NCI-H1694 (cell line): ENCODE measurements around the gene SPTA1.

ENCODE experiments used
- DNase-seq: peaks from one replicate; lab custom pipeline; 2025; lab: John Stamatoyannopoulos, UW

Gene SPTA1

DNA sequence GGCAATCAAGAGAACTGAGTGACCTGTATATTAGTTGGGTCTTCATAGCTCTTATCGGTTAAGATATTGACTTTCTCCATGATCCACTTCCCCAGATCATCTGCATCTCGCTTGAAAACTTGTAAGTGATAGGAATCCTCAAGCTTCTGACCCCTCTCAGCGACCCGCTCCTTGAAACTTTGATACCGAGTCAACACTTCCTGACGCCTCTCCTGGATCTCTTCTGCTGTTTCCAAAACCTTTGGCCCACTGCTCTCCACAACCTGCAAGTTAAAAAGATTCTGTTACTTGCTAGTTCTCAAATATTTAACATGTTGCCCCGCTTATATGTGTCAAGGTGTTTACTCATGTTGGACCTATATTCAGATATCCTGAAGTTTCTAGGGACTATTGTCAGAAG lies 1.4 kb downstream of the SPTA1 start:
- DNase-seq, result no peak

DNA sequence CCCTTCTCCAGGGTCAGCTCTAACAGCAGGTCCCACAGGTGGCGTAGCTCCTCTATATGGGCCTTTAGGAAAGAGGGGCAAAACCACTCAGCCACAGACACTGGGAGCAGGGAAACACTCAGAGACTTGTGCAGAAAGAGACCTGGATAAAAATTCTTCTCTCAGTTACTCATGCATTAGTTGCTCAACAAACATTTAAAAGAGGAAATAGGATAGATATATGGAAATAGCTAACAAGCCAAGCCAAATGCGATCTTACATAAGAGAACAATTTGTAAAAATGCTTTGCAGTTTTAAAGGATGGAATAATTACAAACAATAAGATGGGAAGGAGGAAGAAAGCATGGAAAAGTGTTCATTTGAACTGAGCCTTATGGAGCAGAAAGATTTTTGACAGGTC lies 4.9 kb downstream of the SPTA1 start:
- DNase-seq, result no peak

- DNase-seq, result no peak
These were observed 7.2 kb downstream of the SPTA1 start for GRCh38 chr1:158679289-158679688.

GRCh38 chr1:158675563-158676323 lies 10.8 kb downstream of the SPTA1 start:
- no peak for DNase-seq

DNA sequence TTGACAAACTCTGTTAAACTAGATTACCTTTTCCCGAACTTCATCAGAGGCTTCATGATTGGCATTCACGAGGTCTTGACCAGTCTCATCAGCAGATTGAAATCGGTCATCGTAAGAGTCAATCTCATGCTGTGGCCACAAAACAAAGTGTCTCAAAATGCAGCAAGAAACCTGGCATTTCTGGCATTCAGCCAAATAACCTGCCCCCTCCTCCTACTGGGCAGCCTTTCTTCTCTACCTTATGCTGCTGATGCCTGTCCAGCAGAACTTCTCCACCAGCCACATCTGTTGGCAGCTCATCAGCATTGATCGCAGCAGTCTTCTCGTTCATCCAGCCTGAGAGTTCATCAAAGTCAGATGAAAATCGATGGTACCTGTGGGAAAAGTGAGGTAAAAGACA lies 12.2 kb downstream of the SPTA1 start:
- DNase-seq, result no peak

GRCh38 chr1:158666037-158666436 lies 20.5 kb downstream of the SPTA1 start:
- no peak for DNase-seq

DNA sequence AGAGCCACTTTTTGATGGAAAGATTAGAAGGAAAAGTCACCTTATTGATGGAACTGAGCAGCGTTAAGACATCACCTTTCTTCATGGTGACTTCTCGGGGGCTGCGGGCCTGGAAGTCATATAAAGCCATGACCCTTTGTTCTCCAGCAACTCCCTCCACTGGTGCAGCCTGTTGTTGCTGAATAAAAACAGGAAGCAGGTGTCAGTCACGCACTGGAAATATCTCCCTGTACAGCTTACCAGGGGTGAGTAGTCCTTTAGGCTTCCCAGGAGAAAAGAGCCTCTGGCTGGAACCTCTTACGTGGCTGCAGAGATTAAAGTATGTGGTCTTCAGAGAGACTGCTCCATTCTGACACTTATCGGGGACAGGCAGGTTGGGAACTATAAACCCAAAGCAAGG lies 31.9 kb downstream of the SPTA1 start:
- no peak for DNase-seq

DNA sequence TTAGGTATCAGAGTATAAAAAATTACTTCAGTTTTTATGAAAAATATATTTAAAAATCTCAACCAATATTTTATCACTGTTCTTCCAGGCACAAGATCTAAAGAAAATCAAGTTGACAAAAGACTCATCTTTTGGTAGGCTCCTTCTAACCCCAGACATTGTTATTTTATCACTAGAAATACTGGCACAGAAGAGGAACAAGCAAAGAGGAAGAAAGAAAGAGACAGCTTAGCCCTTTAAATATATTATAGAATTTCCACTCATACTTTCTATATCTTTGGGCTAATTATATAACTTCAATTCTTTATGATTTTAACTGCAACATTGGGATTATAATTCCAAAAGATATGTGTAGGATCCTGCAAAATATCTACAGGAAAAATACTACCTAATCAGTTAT lies 32.4 kb downstream of the SPTA1 start:
- DNase-seq, result no peak

- DNase-seq, result no peak
These were observed 33.7 kb downstream of the SPTA1 start for GRCh38 chr1:158652721-158653334.

DNA sequence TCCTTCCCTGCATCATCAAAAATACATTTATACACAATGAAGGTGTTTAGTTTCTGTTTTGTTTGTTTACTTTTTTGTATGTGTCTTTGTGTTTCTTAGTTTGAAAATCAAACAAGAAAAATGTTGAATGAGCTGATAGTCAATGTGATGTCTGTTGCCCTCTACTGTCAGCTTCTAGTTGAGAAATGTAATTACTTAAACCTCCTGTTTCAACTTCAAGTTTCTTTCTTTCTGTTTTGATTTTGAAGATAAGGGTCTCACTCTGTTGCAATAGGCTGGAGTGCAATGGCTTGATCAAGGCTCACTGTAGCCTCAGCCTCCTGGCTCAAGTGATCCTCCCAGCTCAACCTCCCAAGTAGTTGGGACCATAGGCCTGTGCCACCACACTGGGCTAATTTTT lies 37.5 kb downstream of the SPTA1 start:
- DNase-seq, result no peak

GRCh38 chr1:158646465-158646864 lies 40.0 kb downstream of the SPTA1 start:
- DNase-seq, result no peak

DNA sequence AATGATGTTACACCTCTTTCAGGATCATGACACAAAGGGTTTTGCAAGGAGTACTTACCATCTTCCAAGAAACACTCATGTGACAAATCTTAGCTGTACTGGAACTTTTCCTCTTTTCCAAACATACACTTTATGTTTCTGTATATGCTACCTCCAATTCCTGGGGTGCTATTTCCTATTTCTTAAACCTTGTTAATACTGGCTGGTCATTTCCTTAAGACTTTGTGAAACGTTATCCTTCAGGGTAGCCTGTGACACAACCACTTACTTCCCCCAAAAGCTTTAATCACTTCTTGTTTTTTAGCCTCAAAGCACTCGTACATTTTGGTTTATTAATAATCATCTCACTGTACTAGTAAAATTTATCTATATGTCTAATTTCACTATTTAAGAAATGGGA lies 42.1 kb downstream of the SPTA1 start:
- DNase-seq, result no peak

DNA sequence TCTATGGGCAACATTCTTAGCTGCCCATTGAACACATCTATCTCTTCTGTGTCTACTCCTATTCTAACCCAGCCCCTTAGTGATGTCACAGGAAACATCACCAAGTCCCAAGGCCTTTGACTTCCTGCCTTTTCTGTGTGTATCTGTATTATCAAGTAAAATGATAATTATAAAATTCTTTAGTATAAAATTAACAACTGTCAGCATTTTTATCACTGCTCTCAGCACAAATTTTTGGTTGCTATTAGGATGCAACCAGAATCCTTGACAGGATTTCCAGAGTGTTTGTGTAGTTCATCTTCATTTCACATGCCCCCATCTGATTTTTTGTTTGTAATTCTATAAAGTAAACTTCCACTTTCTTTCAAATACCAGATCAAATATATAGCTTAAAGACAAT lies 47.6 kb downstream of the SPTA1 start:
- no peak for DNase-seq

DNA sequence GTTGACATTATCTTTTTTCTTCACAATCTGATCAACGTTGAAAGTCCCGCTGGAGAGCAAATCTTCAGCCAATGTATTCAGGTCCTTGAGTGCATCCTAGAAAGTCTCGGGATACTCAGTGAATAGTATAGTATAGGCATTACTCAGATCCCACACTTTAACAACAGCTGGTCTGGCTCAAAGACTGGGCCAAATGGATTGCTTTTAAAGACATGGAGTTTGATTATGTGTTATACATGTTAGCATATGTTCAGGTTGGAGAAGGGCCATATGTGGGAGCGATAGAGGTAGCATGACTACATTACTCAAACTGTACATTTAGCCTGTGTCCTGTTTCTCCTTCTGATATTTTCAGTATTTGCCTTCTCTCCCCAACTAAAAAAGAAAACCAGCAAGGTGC lies 48.4 kb downstream of the SPTA1 start:
- no peak for DNase-seq

GRCh38 chr1:158613764-158614163 lies 72.8 kb downstream of the SPTA1 start:
- no peak for DNase-seq

DNA sequence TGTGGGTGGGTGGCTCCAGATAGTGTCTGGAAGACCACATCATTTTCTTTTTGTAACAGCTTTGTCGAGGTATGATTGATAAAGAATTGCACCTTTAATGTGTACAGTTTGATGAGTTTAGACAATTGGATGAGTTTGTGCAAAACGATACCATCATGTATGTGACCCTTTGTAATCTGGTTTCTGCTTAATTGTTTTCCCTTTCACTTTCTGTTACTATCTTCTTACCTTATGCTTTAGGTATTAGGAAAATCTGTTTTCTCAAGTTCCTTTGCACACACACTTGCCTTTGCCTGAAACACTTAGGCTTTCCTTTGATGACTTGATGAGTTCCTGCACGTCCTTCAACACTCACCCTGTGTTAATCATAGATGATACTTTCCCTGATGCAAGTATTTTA lies 74.6 kb downstream of the SPTA1 start:
- DNase-seq, result no peak

DNA sequence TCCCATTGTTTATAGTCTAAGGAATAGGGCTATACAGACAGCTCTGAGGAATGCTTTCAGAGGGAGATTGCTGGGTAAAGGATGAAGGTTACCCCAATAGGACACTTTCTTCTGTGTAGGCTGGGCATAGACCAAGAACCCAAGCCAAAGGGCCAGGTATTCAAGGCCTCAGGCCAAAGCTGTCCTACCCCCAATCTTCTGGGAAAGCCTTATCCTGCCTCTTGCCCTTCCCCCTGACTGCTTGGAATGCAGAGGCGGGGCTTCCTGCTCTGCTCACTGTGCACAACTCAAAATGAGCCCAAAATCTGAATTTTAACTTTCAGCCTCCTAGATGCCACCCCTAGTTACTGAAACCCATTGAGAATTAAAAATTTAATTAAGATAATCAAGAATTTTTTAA lies 79.2 kb downstream of the SPTA1 start:
- no peak for DNase-seq

DNA sequence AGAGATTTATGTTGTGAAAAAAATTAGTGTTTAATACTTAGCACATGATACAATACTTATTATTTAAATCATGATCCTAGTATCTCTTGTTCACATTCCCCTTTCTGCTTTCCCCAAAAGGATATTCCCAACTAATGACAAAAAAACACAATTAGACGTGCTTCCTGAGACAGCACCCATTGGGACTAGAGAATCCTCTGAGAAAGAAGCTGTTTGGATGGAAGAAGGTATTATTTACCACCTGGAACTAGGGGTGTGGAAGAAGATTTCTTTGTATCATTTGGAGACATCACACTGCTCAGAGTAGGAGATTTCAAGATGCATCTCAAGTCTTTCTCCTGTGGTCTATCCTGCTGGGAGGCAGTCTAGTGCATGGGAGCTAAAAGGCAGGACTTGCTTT lies 81.5 kb downstream of the SPTA1 start, which contains the start of gene OR10Z1:
Gene OR10Z1, plus strand, starts transcription at position 301 of the 400 bp plus-strand sequence. CDS start 1,171 bp downstream, outside the sequence.
- DNase-seq, result no peak

DNA sequence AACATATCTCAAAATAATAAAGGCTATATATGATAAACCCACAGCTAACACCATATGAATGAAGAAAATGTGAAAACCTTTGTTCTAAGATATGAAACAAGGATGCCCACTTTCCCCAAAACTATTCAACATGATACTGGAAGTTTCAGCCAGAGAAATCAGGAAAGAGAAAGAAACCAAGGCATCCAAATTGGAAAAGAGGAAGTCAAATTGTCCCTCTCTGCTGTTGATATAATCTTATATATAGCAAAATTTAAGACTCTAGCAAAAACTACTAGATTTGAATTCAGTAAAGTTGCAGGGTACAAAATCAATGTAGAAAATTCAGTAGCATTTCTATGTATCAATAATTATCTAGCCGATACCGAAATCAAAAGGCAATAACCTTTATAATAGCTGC lies 85.8 kb downstream of the SPTA1 start:
- DNase-seq, result no peak

GRCh38 chr1:158586942-158587341 lies 99.6 kb downstream of the SPTA1 start:
- DNase-seq, result no peak

DNA sequence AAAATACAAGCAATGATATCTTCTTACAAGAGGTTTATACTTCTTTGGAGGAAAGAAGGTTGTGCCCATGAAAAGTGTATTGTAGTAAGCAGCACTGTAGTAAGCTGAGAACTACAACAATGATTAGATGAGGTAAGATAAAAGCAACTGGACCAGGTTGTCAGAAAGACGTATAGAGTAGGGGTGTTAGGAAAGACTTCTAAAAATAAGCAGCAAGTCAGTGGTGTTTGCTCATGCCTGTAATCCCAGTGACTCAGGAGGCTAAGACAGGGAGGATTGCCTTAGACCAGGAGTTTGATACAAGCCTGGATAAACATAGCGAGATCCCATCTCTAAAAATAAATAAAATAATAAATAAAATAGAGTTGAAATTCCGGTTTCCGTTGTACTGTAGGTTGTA lies 102.6 kb downstream of the SPTA1 start:
- DNase-seq, result no peak

DNA sequence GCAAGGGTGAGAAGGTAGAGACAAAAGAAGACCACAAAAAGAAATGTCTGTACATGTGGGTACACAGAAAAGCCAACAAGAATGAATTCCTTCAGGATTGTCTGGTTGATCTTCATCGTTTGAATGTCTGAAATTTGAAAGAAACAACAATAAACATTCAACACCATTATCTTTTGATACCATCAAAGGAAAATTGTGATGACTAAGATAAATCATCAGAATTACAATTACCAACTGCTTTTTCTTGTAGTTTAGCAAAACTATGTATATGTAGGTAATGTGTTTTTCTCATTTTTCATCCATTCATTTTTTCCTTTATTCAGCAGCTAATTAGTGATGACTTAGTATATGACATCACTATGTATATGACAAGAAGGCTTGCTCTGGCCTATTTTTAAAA lies 106.8 kb downstream of the SPTA1 start, which contains the start of gene OR10X1:
Gene OR10X1, minus strand, starts transcription at position 167 of the 400 bp plus-strand sequence. Its CDS starts 0 bp downstream, at position 167.
- DNase-seq, result no peak

GRCh38 chr1:158577561-158577960 lies 109.0 kb downstream of the SPTA1 start:
- DNase-seq, result no peak

DNA sequence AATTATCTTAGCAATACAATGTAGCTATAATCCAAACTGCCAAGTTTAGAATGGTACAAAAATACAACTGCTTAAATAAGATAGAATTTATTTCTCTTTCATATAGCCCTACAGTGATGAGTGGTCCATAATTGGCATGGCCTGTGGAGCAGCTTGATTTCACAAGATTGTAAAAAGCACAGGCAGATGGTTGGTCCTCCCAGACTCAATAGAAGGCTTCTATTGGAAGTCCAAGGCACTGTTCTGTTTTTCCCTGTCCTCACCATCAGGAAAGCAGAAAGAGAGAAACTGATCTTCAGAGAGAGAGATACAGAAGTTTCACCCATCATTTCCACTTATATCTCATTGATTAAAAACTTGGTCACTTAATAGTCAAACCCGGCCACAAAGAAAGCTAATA lies 114.3 kb downstream of the SPTA1 start:
- no peak for DNase-seq
